PC-9 (cell line): ENCODE measurements around the gene PDIA4.

Experiments
- CTCF ChIP-seq: fragments of 200-600 bp; sonication (generic); conservative IDR thresholded peaks from 2 replicates; pipeline ENCODE4 v1.6.1; 2017; ENCODE audit warnings: mixed run types, antibody characterized with exemption, mild to moderate bottlenecking, moderate library complexity
- EZH2 ChIP-seq: fragments of 200-600 bp; sonication (generic); IDR thresholded peaks from 2 replicates; pipeline ENCODE4 v1.8.0; 2017; ENCODE audit warnings: antibody characterized with exemption, low read depth

GRCh38 chr7:149007611-149008010 lies 20.7 kb downstream of the PDIA4 start:
- TF ChIP-seq CTCF, result peak; percentile 43
- no peak for TF ChIP-seq EZH2
